Memory B cell (primary cell): ENCODE results near the gene GAMT.

Experiments used
- ATAC-seq: fragments of 150-1000 bp; cut with Tn5 transposase; 2 replicates; pipeline ENCODE4 v1.10.0; 2021; ENCODE audit warnings: low read depth, mild to moderate bottlenecking, moderate library complexity
- DNase-seq, 2 donors: peaks; one replicate each; pipeline ENCODE4 v3.0.0; 2022; ENCODE audit warnings: low spot score in 2 of 2
- H3K27ac Mint-ChIP-seq: one replicate; pipeline ENCODE4 v1.8.0; 2022; ENCODE audit warnings: mild to moderate bottlenecking, moderate library complexity, mixed read lengths
- H3K27me3 Mint-ChIP-seq: one replicate; pipeline ENCODE4 v1.8.0; 2022; ENCODE audit warnings: mixed read lengths
- H3K36me3 Mint-ChIP-seq: one replicate; pipeline ENCODE4 v1.8.0; 2022; ENCODE audit warnings: mild to moderate bottlenecking, mixed read lengths
- H3K4me1 Mint-ChIP-seq: one replicate; pipeline ENCODE4 v1.8.0; 2022; ENCODE audit warnings: mixed read lengths
- H3K4me3 Mint-ChIP-seq: one replicate; pipeline ENCODE4 v1.8.0; 2022; ENCODE audit warnings: mild to moderate bottlenecking, moderate library complexity, mixed read lengths
- H3K9me3 Mint-ChIP-seq: one replicate; pipeline ENCODE4 v1.8.0; 2022; ENCODE audit warnings: mixed read lengths

The GAMT gene

GRCh38 chr19:1394252-1395193, 6.8 kb downstream of the GAMT start:
- H3K4me3 Mint-ChIP-seq = no peak overlapping the region
- DNase-seq (no peak), ATAC-seq (no peak)
- H3K36me3 Mint-ChIP-seq = peaks cover 14% of the 10 kb centered on the region
- H3K4me1 Mint-ChIP-seq = peaks cover 3% of the 10 kb centered on the region
- no peaks in the 10 kb centered on the region for H3K27me3 Mint-ChIP-seq
- H3K9me3 Mint-ChIP-seq = no peaks in the 10 kb centered on the region
- H3K27ac Mint-ChIP-seq = no peak overlapping the region

- ATAC-seq (no peak), DNase-seq (no peak)
- H3K27me3 Mint-ChIP-seq = no peaks in the 10 kb centered on the region
- H3K27ac Mint-ChIP-seq = no peak overlapping the region
- H3K36me3 Mint-ChIP-seq = peaks cover 19% of the 10 kb centered on the region
- H3K4me3 Mint-ChIP-seq = no peak overlapping the region
- H3K9me3 Mint-ChIP-seq = no peaks in the 10 kb centered on the region
- H3K4me1 Mint-ChIP-seq = peaks cover 3% of the 10 kb centered on the region
Measured at GRCh38 chr19:1393841-1394240, 7.5 kb downstream of the GAMT start.

- H3K27me3 Mint-ChIP-seq = no peaks in the 10 kb centered on the region
- no peak for DNase-seq
- no peaks in the 10 kb centered on the region for H3K9me3 Mint-ChIP-seq
- no peak overlapping the region for H3K27ac Mint-ChIP-seq
- peaks cover 3% of the 10 kb centered on the region for H3K4me1 Mint-ChIP-seq
- ATAC-seq = no peak
- peaks cover 21% of the 10 kb centered on the region for H3K36me3 Mint-ChIP-seq
- no peak overlapping the region for H3K4me3 Mint-ChIP-seq
Measured at GRCh38 chr19:1392939-1393530, 8.3 kb downstream of the GAMT start.

- H3K9me3 Mint-ChIP-seq = no peaks in the 10 kb centered on the region
- DNase-seq (no peak), ATAC-seq (no peak)
- peaks cover 22% of the 10 kb centered on the region for H3K36me3 Mint-ChIP-seq
- no peak overlapping the region for H3K27ac Mint-ChIP-seq
- H3K4me1 Mint-ChIP-seq = peaks cover 3% of the 10 kb centered on the region
- no peaks in the 10 kb centered on the region for H3K27me3 Mint-ChIP-seq
- H3K4me3 Mint-ChIP-seq = no peak overlapping the region
Measured at GRCh38 chr19:1392407-1392806, 8.9 kb downstream of the GAMT start.

GRCh38 chr19:1390890-1391423, 10.4 kb downstream of the GAMT start:
- Mint-ChIP-seq H3K4me3 (no peak overlapping the region), H3K36me3 (peaks cover 24% of the 10 kb centered on the region), H3K9me3 (no peaks in the 10 kb centered on the region), H3K4me1 (peaks cover 3% of the 10 kb centered on the region), H3K27me3 (no peaks in the 10 kb centered on the region), H3K27ac (no peak overlapping the region)
- ATAC-seq = no peak
- DNase-seq = no peak

GRCh38 chr19:1389033-1389940, 12.1 kb downstream of the GAMT start:
- H3K4me1 Mint-ChIP-seq = peaks cover 6% of the 10 kb centered on the region
- peaks cover 24% of the 10 kb centered on the region for H3K36me3 Mint-ChIP-seq
- H3K4me3 Mint-ChIP-seq = no peak overlapping the region

GRCh38 chr19:1388637-1389026, 12.7 kb downstream of the GAMT start:
- H3K27ac Mint-ChIP-seq = no peak overlapping the region
- peaks cover 6% of the 10 kb centered on the region for H3K4me1 Mint-ChIP-seq
- peaks cover 24% of the 10 kb centered on the region for H3K36me3 Mint-ChIP-seq
- no peak overlapping the region for H3K4me3 Mint-ChIP-seq
- H3K9me3 Mint-ChIP-seq = no peaks in the 10 kb centered on the region
- no peaks in the 10 kb centered on the region for H3K27me3 Mint-ChIP-seq
- no peak for ATAC-seq
- DNase-seq = no peak

More at GRCh38 chr19:1389033-1389940, 12.1 kb downstream of the GAMT start:
- H3K27me3 Mint-ChIP-seq = no peaks in the 10 kb centered on the region
- no peak for ATAC-seq
- no peaks in the 10 kb centered on the region for H3K9me3 Mint-ChIP-seq
- no peak overlapping the region for H3K27ac Mint-ChIP-seq
- DNase-seq = no peak

- no peak overlapping the region for H3K4me3 Mint-ChIP-seq
- ATAC-seq = no peak
- no peaks in the 10 kb centered on the region for H3K27me3 Mint-ChIP-seq
- no peaks in the 10 kb centered on the region for H3K9me3 Mint-ChIP-seq
- no peak overlapping the region for H3K27ac Mint-ChIP-seq
- H3K36me3 Mint-ChIP-seq = peaks cover 24% of the 10 kb centered on the region
- H3K4me1 Mint-ChIP-seq = peaks cover 10% of the 10 kb centered on the region
- no peak for DNase-seq
Measured at GRCh38 chr19:1387684-1388636, 13.4 kb downstream of the GAMT start.

GRCh38 chr19:1386945-1387683, 14.2 kb downstream of the GAMT start:
- H3K9me3 Mint-ChIP-seq = no peaks in the 10 kb centered on the region
- no peak overlapping the region for H3K27ac Mint-ChIP-seq
- H3K4me1 Mint-ChIP-seq = peaks cover 12% of the 10 kb centered on the region
- no peak for DNase-seq
- no peak overlapping the region for H3K4me3 Mint-ChIP-seq
- H3K36me3 Mint-ChIP-seq = peaks cover 20% of the 10 kb centered on the region
- H3K27me3 Mint-ChIP-seq = no peaks in the 10 kb centered on the region
- ATAC-seq = no peak

GRCh38 chr19:1385816-1386215, 15.5 kb downstream of the GAMT start:
- Mint-ChIP-seq H3K27me3 (no peaks in the 10 kb centered on the region), H3K4me3 (no peak overlapping the region), H3K27ac (no peak overlapping the region), H3K9me3 (no peaks in the 10 kb centered on the region), H3K4me1 (peaks cover 12% of the 10 kb centered on the region), H3K36me3 (peaks cover 17% of the 10 kb centered on the region)
- DNase-seq (no peak), ATAC-seq (no peak)

GRCh38 chr19:1384478-1385110, 16.7 kb downstream of the GAMT start:
- no peak for ATAC-seq
- DNase-seq = no peak
- Mint-ChIP-seq H3K9me3 (no peaks in the 10 kb centered on the region), H3K36me3 (peaks cover 11% of the 10 kb centered on the region), H3K4me1 (peaks cover 12% of the 10 kb centered on the region), H3K27me3 (no peaks in the 10 kb centered on the region), H3K4me3 (peak overlapping the region; percentile 93), H3K27ac (peak overlapping the region; percentile 100)

GRCh38 chr19:1384085-1384462, 17.3 kb downstream of the GAMT start:
- no peaks in the 10 kb centered on the region for H3K9me3 Mint-ChIP-seq
- H3K36me3 Mint-ChIP-seq = peaks cover 7% of the 10 kb centered on the region
- no peaks in the 10 kb centered on the region for H3K27me3 Mint-ChIP-seq
- peak overlapping the region; percentile 93 for H3K4me3 Mint-ChIP-seq
- DNase-seq = no peak
- peak overlapping the region; percentile 100 for H3K27ac Mint-ChIP-seq
- ATAC-seq = peak; percentile 1
- peaks cover 12% of the 10 kb centered on the region for H3K4me1 Mint-ChIP-seq
